Ascending aorta (tissue), 2 donors: Measurements from ENCODE around the gene PLXNA4. TPM values are rescaled to one million over a fixed set of nuclear protein-coding genes. Genes with fewer than 3 reads are reported as not detected.

ENCODE experiments used
- DNase-seq, 2 donors: peaks; one replicate each; pipeline ENCODE4 v3.0.0-alpha.2; 2019; ENCODE audit warnings: low spot score in 2 of 2
- H3K27ac ChIP-seq, 2 donors: fragments of 200-600 bp; sonication (generic); one replicate each; pipeline ENCODE4 v1.5.1; 2016 to 2017; ENCODE audit warnings: mild to moderate bottlenecking in 1 of 2
- H3K27me3 ChIP-seq: fragments of 200-600 bp; sonication (generic); one replicate; pipeline ENCODE4 v1.5.1; 2017
- H3K36me3 ChIP-seq, 2 donors: fragments of 200-600 bp; sonication (generic); one replicate each; pipeline ENCODE4 v1.5.1; 2016
- H3K4me1 ChIP-seq, 2 donors: fragments of 200-600 bp; sonication (generic); one replicate each; pipeline ENCODE4 v1.5.1; 2016 to 2017; ENCODE audit warnings: mild to moderate bottlenecking in 1 of 2
- H3K4me3 ChIP-seq, 2 donors: fragments of 200-600 bp; sonication (generic); one replicate each; pipeline ENCODE4 v1.5.1; 2016 to 2017; ENCODE audit warnings: mild to moderate bottlenecking in 1 of 2
- H3K9me3 ChIP-seq, 2 donors: fragments of 200-600 bp; sonication (generic); one replicate each; pipeline ENCODE4 v1.5.1; 2016
- intact Hi-C: fragments of 100-400 bp; cut with DNase I; formaldehyde crosslinking; loops from one replicate; pipeline ENCODE4 v1.15.1; 2023
- total RNA-seq: library from RNA; depleted of rRNA; stranded (reverse); fragments of >200 nt; gene quantifications from one replicate; pipeline ENCODE4 v1.1.0, GENCODE V29; 2016
- TF ChIP-seq, protein P1 (sequence below), 3 experiments: fragments of 200-600 bp in 2 of 3; fragments of 450-650 bp in 1 of 3; sonication (generic) in 2 of 3; IDR thresholded peaks; one replicate each; pipeline ENCODE4 v1.5.1; 2016 to 2019; ENCODE audit warnings: antibody characterized with exemption in 3 of 3, mild to moderate bottlenecking in 1 of 3, moderate library complexity in 1 of 3

PLXNA4 gene
- total RNA-seq, 1 donor from 2014 or later = 27.1 TPM

DNA sequence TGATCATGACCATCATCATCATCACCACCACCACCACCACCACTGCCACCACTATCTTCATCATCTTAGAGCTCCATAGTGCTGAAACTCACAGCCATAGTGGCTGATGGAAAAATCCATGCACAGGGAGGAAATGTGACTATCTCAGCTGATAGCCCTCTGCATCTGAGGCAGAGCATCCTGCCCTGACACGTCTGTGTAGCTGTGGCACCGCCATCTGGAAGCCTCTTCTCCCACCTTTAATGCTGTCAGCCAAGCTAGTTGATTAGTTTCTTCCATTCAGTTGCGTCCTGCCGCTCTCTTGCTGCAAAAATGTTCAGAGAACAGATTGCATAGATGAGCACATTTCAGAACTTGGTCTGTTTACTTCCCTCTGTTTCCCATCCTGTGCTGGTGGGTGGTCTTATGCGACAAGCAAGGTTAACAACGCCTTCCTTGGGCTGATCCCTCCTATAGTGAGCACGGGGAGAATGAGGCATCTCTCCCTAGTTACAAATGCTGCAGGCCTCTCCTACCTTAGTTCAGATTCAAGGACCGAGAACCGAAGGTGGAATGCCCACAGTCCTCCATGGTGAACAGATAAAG, 478.6 kb downstream of the PLXNA4 start:
- intact Hi-C loops = no loop called here
- H3K4me1 ChIP-seq = no peaks in the 10 kb centered on the region
- H3K4me3 ChIP-seq = no peak overlapping the region
- no peaks in the 10 kb centered on the region for H3K27me3 ChIP-seq
- no peak for DNase-seq
- no peaks in the 10 kb centered on the region for H3K9me3 ChIP-seq
- no peak overlapping the region for H3K27ac ChIP-seq
- no peaks in the 10 kb centered on the region for H3K36me3 ChIP-seq
- TF ChIP-seq, protein P1, sequence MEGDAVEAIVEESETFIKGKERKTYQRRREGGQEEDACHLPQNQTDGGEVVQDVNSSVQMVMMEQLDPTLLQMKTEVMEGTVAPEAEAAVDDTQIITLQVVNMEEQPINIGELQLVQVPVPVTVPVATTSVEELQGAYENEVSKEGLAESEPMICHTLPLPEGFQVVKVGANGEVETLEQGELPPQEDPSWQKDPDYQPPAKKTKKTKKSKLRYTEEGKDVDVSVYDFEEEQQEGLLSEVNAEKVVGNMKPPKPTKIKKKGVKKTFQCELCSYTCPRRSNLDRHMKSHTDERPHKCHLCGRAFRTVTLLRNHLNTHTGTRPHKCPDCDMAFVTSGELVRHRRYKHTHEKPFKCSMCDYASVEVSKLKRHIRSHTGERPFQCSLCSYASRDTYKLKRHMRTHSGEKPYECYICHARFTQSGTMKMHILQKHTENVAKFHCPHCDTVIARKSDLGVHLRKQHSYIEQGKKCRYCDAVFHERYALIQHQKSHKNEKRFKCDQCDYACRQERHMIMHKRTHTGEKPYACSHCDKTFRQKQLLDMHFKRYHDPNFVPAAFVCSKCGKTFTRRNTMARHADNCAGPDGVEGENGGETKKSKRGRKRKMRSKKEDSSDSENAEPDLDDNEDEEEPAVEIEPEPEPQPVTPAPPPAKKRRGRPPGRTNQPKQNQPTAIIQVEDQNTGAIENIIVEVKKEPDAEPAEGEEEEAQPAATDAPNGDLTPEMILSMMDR (IDR thresholded peaks at IDR 0.05) = no peak

DNA sequence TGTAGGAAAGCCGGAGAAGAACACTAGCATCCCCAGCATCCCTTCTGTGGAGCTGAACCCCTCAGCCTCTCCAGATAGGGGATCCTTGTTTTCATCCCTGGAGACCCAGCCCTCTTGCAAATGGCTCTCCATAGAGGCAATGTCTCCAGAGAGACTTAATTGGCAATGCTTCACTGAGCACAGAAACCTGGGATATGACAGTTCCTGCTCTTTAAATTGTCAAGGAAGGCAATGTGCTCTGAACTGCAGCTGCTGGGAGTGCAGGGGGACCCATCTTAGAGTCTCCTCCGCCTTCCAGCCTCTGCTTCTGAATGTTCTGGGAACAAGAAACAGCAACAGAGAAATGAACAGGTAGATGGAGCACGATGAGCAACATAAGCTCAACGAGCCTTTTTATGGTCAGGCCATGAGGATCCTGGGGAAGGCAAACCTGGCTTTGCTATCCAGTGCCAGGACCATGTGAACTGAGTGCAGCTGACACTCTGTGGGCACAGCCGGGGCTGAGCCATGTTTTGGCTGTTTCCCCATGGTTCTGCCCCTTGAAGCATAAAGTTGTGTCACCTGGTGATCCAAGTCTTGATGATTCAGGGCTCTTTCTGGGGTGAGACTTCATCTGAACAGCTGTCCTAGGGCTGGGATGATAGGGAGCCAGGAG, 481.0 kb downstream of the PLXNA4 start:
- H3K4me1 ChIP-seq = no peaks in the 10 kb centered on the region
- TF ChIP-seq, protein P1 (IDR thresholded peaks at IDR 0.05) = no peak
- intact Hi-C loops = no loop called here
- H3K9me3 ChIP-seq = no peaks in the 10 kb centered on the region
- DNase-seq = no peak
- H3K36me3 ChIP-seq = no peaks in the 10 kb centered on the region
- H3K27me3 ChIP-seq = no peaks in the 10 kb centered on the region
- H3K4me3 ChIP-seq = no peak overlapping the region
- no peak overlapping the region for H3K27ac ChIP-seq

GRCh38 chr7:132092106-132092505, 484.2 kb downstream of the PLXNA4 start:
- H3K27ac ChIP-seq = no peak overlapping the region
- H3K27me3 ChIP-seq = no peaks in the 10 kb centered on the region
- TF ChIP-seq, protein P1 (IDR thresholded peaks at IDR 0.05) = no peak
- H3K4me1 ChIP-seq = no peaks in the 10 kb centered on the region
- H3K9me3 ChIP-seq = no peaks in the 10 kb centered on the region
- intact Hi-C loops = no loop called here
- no peaks in the 10 kb centered on the region for H3K36me3 ChIP-seq
- peak in 1 of 2 donors; percentile 35 for DNase-seq
- H3K4me3 ChIP-seq = no peak overlapping the region

GRCh38 chr7:132091706-132092105, 484.6 kb downstream of the PLXNA4 start:
- DNase-seq = no peak
- no peaks in the 10 kb centered on the region for H3K27me3 ChIP-seq
- no peaks in the 10 kb centered on the region for H3K9me3 ChIP-seq
- TF ChIP-seq, protein P1 (IDR thresholded peaks at IDR 0.05) = no peak
- no peak overlapping the region for H3K27ac ChIP-seq
- no peaks in the 10 kb centered on the region for H3K4me1 ChIP-seq
- H3K4me3 ChIP-seq = no peak overlapping the region
- intact Hi-C loops = no loop called here
- no peaks in the 10 kb centered on the region for H3K36me3 ChIP-seq

GRCh38 chr7:132090444-132090843, 485.8 kb downstream of the PLXNA4 start:
- no peak overlapping the region for H3K4me3 ChIP-seq

More at GRCh38 chr7:132090444-132090843, 485.8 kb downstream of the PLXNA4 start:
- Histone ChIP-seq H3K27me3 (no peaks in the 10 kb centered on the region), H3K36me3 (no peaks in the 10 kb centered on the region), H3K9me3 (no peaks in the 10 kb centered on the region), H3K4me1 (no peaks in the 10 kb centered on the region), H3K27ac (no peak overlapping the region)
- intact Hi-C loops = no loop called here
- TF ChIP-seq, protein P1 (IDR thresholded peaks at IDR 0.05) = no peak
- no peak for DNase-seq
